SW480 (cell line): ENCODE results near the gene CNIH2.

Experiments used
- DNase-seq: peaks from one replicate; pipeline ENCODE4 v3.0.0-alpha.2; 2016; ENCODE audit warnings: low spot score

CNIH2 gene

GRCh38 chr11:66278363-66279091 lies 552 bp downstream of the CNIH2 start:
- no peak for DNase-seq

GRCh38 chr11:66279092-66279734 lies 1.2 kb downstream of the CNIH2 start:
- DNase-seq, result no peak

GRCh38 chr11:66280428-66280827 lies 2.5 kb downstream of the CNIH2 start:
- no peak for DNase-seq

- DNase-seq, result no peak
These were observed 3.0 kb downstream of the CNIH2 start for GRCh38 chr11:66281001-66281400.

- DNase-seq, result no peak
These were observed 3.9 kb downstream of the CNIH2 start for GRCh38 chr11:66281776-66282467.

GRCh38 chr11:66282468-66283455 lies 4.8 kb downstream of the CNIH2 start:
- DNase-seq, result peak; percentile 94

- no peak for DNase-seq
These were observed 5.6 kb downstream of the CNIH2 start for GRCh38 chr11:66283461-66284105.

GRCh38 chr11:66284526-66285078 lies 6.6 kb downstream of the CNIH2 start:
- no peak for DNase-seq

- DNase-seq, result no peak
These were observed 7.4 kb downstream of the CNIH2 start for GRCh38 chr11:66285250-66285947.

- no peak for DNase-seq
These were observed 8.7 kb downstream of the CNIH2 start for GRCh38 chr11:66286699-66287098.

GRCh38 chr11:66287211-66287888 lies 9.4 kb downstream of the CNIH2 start:
- no peak for DNase-seq

GRCh38 chr11:66287889-66288670 lies 10.1 kb downstream of the CNIH2 start:
- no peak for DNase-seq

- DNase-seq, result peak; percentile 100
These were observed 10.9 kb downstream of the CNIH2 start, which contains the start of gene YIF1A for GRCh38 chr11:66288671-66289547. YIF1A (minus strand) TSS chr11:66289143; CDS start chr11:66288985, 158 bp downstream.

- DNase-seq, result no peak
These were observed 11.8 kb downstream of the CNIH2 start for GRCh38 chr11:66289548-66290329.

GRCh38 chr11:66290330-66290621 lies 12.3 kb downstream of the CNIH2 start:
- no peak for DNase-seq

GRCh38 chr11:66291303-66291705 lies 13.3 kb downstream of the CNIH2 start:
- DNase-seq, result no peak
